M059J (cell line): Measurements from ENCODE around the gene PFKP. TPM values are rescaled to one million over a fixed set of nuclear protein-coding genes. Genes with fewer than 3 reads are reported as not detected.

Experiments
- DNase-seq: peaks from one replicate; pipeline ENCODE4 v3.0.0-alpha.2; 2012; ENCODE audit warnings: low read depth
- total RNA-seq: library from RNA; depleted of rRNA; stranded (reverse); fragments of >200 nt; shearing (Covaris generic); gene quantifications from 2 replicates; pipeline ENCODE4 v1.2.3, GENCODE V29; 2014

The PFKP gene
- total RNA-seq, 1 experiment from 2014 or later = 158 TPM

DNA sequence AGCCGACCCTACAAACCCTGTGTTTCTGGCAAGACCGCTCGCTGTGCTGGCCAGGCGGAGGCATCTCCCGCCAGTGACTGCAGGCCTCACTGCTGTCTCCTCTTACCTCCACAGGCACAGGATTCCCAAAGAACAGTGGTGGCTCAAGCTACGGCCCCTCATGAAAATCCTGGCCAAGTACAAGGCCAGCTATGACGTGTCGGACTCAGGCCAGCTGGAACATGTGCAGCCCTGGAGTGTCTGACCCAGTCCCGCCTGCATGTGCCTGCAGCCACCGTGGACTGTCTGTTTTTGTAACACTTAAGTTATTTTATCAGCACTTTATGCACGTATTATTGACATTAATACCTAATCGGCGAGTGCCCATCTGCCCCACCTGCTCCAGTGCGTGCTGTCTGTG, 69.0 kb downstream of the PFKP start:
- DNase-seq = no peak

GRCh38 chr10:3136763-3137611, 69.6 kb downstream of the PFKP start:
- no peak for DNase-seq

GRCh38 chr10:3137958-3138726, 70.8 kb downstream of the PFKP start:
- no peak for DNase-seq

GRCh38 chr10:3139216-3139910, 72.0 kb downstream of the PFKP start:
- DNase-seq = no peak

DNA sequence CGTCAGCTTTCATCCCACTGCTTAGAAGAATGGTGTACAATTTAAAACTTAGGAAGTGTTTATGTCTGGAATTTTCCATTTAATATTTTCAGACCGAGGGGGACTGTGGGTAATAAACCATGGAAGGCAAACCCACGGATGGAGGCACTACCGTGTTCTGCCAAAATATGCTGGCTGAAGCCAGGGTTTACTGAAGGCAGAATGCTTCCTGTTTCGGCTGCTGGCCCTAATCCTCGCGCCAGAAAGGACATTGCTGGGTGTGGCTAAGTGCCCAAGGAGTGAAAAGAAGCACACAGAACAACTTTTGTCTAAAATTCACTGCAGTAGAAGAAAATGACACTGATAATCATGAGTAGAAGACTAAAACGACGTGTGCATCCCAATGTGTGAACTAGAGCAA, 72.9 kb downstream of the PFKP start:
- DNase-seq = no peak

DNA sequence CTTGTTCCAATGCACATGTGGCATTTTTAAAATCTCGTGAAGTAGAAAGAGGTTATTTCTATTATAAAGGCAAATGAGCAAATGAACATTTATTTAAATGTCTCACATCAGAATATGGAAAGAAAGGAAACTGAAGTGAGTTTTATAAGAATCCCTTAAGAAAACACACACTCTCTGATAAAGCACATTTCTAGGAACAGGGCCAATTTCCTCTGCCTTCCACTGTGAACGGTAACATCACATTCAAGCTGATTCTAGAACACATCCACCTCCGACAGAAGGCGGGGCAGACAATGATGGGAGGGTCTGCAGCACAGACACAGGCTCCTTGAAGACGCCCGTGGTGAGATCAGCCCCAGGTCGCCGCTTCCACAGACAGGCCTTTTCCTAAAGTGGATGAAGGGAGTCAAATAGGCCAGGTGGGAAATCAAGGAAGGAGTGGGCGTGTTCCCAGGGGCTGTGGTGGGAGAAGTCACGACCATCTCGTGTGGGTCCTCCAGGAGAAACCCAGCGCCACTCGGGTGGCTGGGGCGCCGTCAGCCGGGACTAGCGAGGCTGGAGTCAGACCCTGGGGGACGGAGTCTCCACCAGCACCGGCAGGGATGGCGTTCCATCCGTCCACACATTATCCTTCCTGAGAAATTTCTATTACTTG, 74.1 kb downstream of the PFKP start:
- no peak for DNase-seq

GRCh38 chr10:3142146-3142875, 75.0 kb downstream of the PFKP start:
- no peak for DNase-seq

DNA sequence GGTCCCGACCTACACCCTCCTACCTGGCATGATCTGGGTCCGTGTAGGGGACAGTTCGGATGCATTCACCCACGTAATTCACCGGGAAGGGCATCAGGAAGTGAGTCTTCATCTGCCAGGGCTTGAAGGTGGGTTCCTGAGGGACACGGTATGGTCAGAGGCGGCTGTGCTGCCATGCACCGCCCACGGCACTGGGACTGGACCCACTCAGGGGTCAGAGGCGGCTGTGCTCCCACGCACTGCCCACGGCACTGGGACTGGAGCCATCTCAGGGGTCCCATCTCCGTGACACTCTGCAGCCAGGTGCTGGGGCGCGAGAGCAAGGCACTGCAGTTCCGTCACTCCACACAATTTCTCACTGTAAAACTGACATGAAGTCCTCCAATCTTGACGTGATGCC, 76.0 kb downstream of the PFKP start:
- DNase-seq = no peak

DNA sequence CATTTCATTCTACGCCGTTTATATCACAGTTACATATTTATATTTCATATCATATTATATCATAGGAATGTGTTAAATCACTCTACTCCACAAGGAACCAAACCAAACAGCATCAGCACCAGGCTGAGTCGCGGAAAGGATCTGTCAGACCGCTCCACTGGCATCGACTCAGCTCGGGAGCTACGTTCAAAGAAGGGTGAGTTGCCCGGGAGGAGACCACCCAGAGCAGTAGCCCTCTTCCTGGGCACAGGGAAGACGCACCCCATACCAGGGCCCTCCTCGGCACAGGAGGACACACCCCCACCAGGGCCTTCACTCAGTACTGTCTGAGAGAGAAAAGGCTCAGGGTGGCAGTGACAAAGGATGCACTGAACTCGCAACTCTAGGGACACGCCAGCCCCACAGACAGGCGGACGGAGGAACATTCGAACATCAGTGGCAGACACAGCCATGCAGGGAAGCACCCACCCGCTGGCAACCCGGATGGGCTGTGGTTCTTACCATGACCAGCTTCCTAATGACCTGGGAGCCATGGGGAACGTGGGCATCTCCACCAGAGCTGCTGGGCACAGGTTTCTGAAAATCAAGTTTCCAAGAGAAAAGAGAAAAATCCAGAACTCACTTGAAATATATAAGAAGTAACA, 76.6 kb downstream of the PFKP start:
- no peak for DNase-seq

DNA sequence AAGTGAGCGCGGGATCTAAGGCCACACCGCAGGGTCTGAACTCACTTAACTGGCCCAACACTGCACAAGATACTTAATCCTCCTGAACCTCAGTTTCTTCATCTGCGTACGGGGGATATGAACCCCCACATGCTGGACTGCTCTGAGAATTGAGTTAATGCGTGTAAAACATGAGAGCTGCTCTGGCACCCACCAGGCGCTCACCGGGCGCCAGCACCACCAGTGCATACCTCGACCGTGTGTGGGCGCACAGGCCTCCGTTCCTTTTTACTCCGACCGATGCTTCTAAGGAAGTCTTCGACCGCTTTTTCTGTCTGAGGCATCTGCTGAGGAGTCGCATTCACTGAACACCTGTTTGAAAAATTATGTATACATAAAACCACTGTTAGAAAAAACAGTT, 78.0 kb downstream of the PFKP start:
- DNase-seq = no peak

GRCh38 chr10:3146289-3146688, 78.9 kb downstream of the PFKP start:
- no peak for DNase-seq

DNA sequence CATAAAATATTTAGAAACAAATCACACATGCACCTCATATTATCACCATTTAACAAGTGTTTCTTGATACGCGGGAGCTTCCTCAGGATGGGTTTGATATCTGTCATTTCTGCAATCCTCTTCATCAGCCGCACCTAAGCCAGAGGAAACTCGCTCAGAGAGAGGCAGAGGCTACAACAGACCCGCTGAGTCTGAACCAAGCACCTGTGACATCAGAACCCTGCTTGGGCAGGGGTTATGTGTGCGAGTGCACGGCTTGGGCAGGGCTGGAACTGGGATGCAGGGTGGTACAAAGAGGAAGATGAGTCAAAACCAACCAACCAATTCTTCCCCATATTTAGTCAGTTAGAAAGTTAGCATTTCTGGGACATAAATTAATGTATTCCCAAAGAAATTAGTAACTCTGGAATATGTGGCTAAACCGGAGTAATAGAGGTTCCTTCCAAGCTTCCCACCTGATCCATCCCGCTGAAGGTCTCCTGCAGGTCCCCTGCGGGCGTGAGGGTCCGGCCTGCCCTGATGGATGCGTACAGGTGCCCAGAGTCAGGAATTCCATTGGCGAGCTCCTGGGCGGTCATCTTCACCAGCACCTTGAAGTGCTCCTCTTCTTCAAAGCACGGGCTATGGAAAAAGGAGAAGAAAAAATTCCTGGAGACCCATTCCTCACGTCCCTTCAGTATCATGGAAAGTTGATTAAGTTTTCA, 79.9 kb downstream of the PFKP start:
- no peak for DNase-seq

DNA sequence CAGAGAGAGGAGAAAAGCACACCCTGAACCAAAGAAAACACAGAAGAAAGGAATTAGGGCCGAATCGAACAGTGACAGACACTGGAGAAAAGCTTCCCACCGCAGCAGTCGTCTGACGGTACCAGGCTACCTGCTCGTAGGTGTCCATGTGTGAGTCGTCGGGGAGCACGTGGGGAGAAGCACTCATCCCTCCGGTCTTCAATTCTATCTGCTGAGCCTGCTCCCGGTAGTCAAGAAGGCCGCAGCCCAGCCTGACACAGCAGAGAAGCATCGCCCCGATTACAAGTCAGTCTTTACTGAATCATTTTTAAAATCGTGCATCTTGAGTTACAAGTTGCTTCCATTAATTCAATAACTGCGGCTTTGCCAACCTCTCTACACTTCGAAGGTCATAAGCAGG, 80.7 kb downstream of the PFKP start:
- DNase-seq = no peak

GRCh38 chr10:3148994-3149393, 81.6 kb downstream of the PFKP start:
- no peak for DNase-seq

DNA sequence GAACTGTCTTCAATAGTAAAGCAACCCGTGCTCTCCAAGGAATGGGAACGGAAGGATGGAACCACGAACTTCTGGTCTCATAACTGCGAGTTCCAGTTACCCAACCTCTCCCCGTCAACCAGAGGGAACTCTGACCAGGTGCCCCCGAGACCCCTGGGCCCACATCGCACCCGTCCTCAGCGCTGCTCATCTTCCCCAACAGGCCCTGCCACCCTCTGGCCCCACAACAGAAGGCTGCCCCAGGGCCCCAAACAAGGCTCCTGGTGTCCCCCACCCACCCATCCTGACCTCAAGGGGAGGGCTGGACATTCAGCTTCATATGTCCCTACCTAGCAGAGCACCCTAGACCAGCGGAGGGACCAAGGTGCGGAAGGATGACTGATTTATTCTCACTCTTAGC, 82.6 kb downstream of the PFKP start:
- no peak for DNase-seq

DNA sequence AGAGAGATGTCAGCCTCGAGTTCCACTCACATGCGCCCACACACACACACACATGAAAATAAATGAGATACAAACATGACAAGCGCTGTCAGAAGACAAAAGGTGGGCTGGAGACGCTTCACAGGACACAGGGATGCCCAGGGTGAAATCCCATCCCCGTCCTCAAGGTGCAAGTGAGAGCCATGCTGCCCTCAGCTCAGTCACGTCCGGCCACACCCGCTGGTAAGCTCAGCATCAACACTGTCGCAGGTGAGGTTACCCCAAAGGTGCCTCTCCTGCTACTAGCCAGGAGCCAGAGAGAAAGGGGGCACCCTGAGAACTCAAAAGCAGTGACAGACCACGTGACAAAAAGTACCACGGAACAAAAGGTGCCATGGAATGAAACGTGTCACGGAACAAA, 83.0 kb downstream of the PFKP start:
- DNase-seq = no peak

DNA sequence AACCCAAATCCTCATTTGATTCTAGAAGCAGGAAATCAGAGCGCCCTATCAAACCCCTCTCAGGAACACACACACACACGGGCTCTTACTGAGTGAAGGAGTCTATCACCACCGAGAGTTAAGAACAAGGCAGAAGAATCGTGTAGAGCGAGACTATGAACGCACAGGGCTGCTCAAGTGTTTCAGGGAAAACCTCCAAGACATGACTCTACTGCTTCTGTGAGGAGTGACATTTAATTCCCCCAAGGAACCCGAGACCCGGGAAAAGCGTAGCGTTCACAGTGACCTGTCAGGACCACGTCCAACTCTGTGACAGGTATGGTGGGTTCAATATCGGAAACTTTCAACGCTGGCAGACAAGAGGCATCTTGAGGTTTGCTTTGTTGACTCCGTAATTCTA, 83.6 kb downstream of the PFKP start:
- no peak for DNase-seq

GRCh38 chr10:3151889-3152565, 84.7 kb downstream of the PFKP start:
- no peak for DNase-seq

DNA sequence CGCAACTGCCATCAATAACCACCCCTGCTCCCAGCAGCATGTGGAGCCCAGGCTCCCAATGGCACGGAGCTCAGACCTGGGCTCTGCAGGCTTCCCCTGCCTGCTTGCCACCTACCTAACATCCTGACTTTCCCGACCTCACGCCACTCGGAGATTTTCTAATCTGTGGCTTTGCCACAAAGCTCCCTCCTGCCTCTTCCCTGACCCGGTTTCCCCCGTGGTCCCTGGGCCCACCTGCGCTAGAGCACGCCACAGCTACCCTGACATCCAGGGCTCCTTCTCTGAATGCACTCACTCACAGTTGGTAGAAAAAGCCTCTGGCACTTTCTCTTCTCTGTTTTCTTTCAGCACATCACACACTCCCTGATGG, 85.2 kb downstream of the PFKP start:
- DNase-seq = no peak

DNA sequence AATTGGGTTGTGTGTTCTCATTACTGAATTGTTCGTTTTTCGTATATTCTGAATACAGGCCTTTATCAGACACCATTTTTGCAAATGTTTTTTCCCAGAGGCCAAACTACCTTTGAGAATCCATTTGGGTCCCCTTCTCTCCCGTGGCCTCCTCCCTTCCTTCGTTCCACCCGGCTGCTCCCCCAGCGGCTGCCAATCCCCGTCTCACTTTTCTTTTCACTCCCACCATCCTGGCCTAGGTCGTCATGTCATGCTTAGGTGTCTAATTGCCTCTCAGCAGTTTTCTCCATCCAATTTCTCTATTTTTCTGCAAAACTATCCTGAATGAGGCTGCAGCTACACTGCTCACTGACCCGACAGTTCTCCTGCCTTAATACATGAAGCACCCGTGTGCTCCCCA, 87.3 kb downstream of the PFKP start:
- DNase-seq = no peak
